ENCODE data around the gene AZIN2. TPM values are rescaled to one million over a fixed set of nuclear protein-coding genes. Genes with fewer than 3 reads are reported as not detected.

AZIN2 gene
- polyA plus RNA-seq, 2 of the 4 experiments (the other 2 are of a cell fraction), result 1.6 to 1.9 TPM

- ChIA-PET CTCF (interaction anchor here (0.5 to 7.4 kb wide), 46 partner anchors 8 to 643 kb away, joined by 3 to 40 read pairs (median 4); partner anchors contain the start of gene HPCA), POLR2A (interaction anchor here (0.6 kb wide), 2 partner anchors 41 to 375 kb away, joined by 3 to 4 read pairs; no protein-coding TSS in a partner anchor)
- ATAC-seq, result peak; percentile 86 to 95
- no peak overlapping the region for H3K27ac ChIP-seq
- H3K4me3 ChIP-seq, result no peak overlapping the region
- FAIRE-seq, result no peak
- DNase-seq (ENCODE audit: low read depth in 1 of 2, low spot score in 1 of 2), result peak; percentile 33 to 83
- no peak overlapping the region for H3K4me2 ChIP-seq
- TF ChIP-seq CHD4 (IDR thresholded peaks at IDR 0.05; ENCODE audit: borderline replicate concordance), result no peak
- no peak for TF ChIP-seq RARB (CRISPR knock-in tag; IDR thresholded peaks at IDR 0.05)
- TF ChIP-seq USF2 (IDR thresholded peaks at IDR 0.05), result no peak
- TF ChIP-seq KDM5A (IDR thresholded peaks at IDR 0.05), result no peak
- TF ChIP-seq TFCP2L1 (CRISPR knock-in tag; IDR thresholded peaks at IDR 0.05), result no peak
- no peak for TF ChIP-seq CHD2 (IDR thresholded peaks at IDR 0.05; ENCODE audit: low read length, partially characterized antibody)
- no peak for TF ChIP-seq HOXA7 (CRISPR knock-in tag; IDR thresholded peaks at IDR 0.05)
- TF ChIP-seq BHLHE40 (IDR thresholded peaks at IDR 0.05; ENCODE audit: low read depth, low read length), result no peak
- TF ChIP-seq REST (IDR thresholded peaks at IDR 0.05), result no peak
- TF ChIP-seq ZNF302 (CRISPR knock-in tag; IDR thresholded peaks at IDR 0.05), result no peak
- no peak for TF ChIP-seq MYC (IDR thresholded peaks at IDR 0.05; ENCODE audit: borderline replicate concordance, low read length)
- TF ChIP-seq FOSB (CRISPR knock-in tag; IDR thresholded peaks at IDR 0.05), result no peak
- TF ChIP-seq SMC3 (IDR thresholded peaks at IDR 0.05), result peak; percentile 57
- TF ChIP-seq HMGXB4 (CRISPR knock-in tag; IDR thresholded peaks at IDR 0.05; ENCODE audit: borderline replicate concordance), result no peak
- TF ChIP-seq ZC3H11A (IDR thresholded peaks at IDR 0.05), result no peak
- no peak for TF ChIP-seq KDM1A (IDR thresholded peaks at IDR 0.05; ENCODE audit: low read depth)
- no peak for TF ChIP-seq ZFP36 (IDR thresholded peaks at IDR 0.05; ENCODE audit: borderline replicate concordance, partially characterized antibody)
- peak; percentile 72 for TF ChIP-seq CTCF (IDR thresholded peaks at IDR 0.05)
- TF ChIP-seq ELK1 (IDR thresholded peaks at IDR 0.05; ENCODE audit: low read depth, low read length), result no peak
- TF ChIP-seq RAD21 (conservative IDR thresholded peaks at IDR 0.05 in 1 of 2, IDR thresholded peaks at IDR 0.05 in 1 of 2), result peak; percentile 83 to 86
- no peak for TF ChIP-seq GATA3 (IDR thresholded peaks at IDR 0.05; ENCODE audit: borderline replicate concordance)
- H3K4me1 ChIP-seq, result 0 out of 3 replicates have a peak, but pooled peaks cover 5% of the 10 kb centered on the region
- 18% methylated on average over 11 of the region's 12 CpGs for WGBS (ENCODE audit: missing lambda C conversion rate)
- no peaks in the 10 kb centered on the region for H3K9me3 ChIP-seq
Measured at GRCh38 chr1:33086384-33086850, 5.5 kb downstream of the AZIN2 start.
